Measurements from ENCODE around the gene PTPRN. TPM values are rescaled to one million over a fixed set of nuclear protein-coding genes. Genes with fewer than 3 reads are reported as not detected.

The PTPRN gene
- total RNA-seq, 1 donor from 2014 or later, result 0.58 TPM

- DNase-seq (ENCODE audit: low spot score) (no peak), ATAC-seq (no peak)
- intact Hi-C loops (cut with DNase I), result no loop called here
Observed at GRCh38 chr2:219252084-219252483, 57.1 kb downstream of the PTPRN start.

- no peak for ATAC-seq
- intact Hi-C loops (cut with DNase I), result no loop called here
- DNase-seq (ENCODE audit: low spot score), result no peak
Observed at GRCh38 chr2:219251656-219252055, 57.5 kb downstream of the PTPRN start.

- DNase-seq (ENCODE audit: low spot score) (no peak), ATAC-seq (no peak)
- intact Hi-C loops (cut with DNase I), result no loop called here
Observed at GRCh38 chr2:219250049-219250781, 59.0 kb downstream of the PTPRN start.

GRCh38 chr2:219249203-219249980 lies 59.8 kb downstream of the PTPRN start:
- peak; percentile 80 for DNase-seq (ENCODE audit: low spot score)
- intact Hi-C loops (cut with DNase I), result loop anchor here (10.0 kb wide), 1 partner anchor 1175 kb away; no protein-coding TSS in a partner anchor

GRCh38 chr2:219248845-219249202 lies 60.4 kb downstream of the PTPRN start:
- intact Hi-C loops (cut with DNase I), result loop anchor here (10.0 kb wide), 1 partner anchor 1174 kb away; no protein-coding TSS in a partner anchor
- DNase-seq (ENCODE audit: low spot score), result no peak
- no peak for ATAC-seq

More at GRCh38 chr2:219249203-219249980, 59.8 kb downstream of the PTPRN start:
- peak; percentile 10 for ATAC-seq

- intact Hi-C loops (cut with DNase I), result loop anchor here (10.0 kb wide), 1 partner anchor 1173 kb away; no protein-coding TSS in a partner anchor
- DNase-seq (ENCODE audit: low spot score), result no peak
- ATAC-seq, result no peak
Observed at GRCh38 chr2:219247678-219248642, 61.2 kb downstream of the PTPRN start.

GRCh38 chr2:219246559-219246958 lies 62.6 kb downstream of the PTPRN start:
- DNase-seq (ENCODE audit: low spot score) (no peak), ATAC-seq (no peak)
- intact Hi-C loops (cut with DNase I), result loop anchor here (10.0 kb wide), 1 partner anchor 1172 kb away; no protein-coding TSS in a partner anchor

GRCh38 chr2:219245899-219246230 lies 63.3 kb downstream of the PTPRN start:
- no peak for ATAC-seq
- intact Hi-C loops (cut with DNase I), result loop anchor here (1.0 to 10.0 kb wide), 2 partner anchors 21 to 1171 kb away; no protein-coding TSS in a partner anchor

GRCh38 chr2:219245148-219245898 lies 63.9 kb downstream of the PTPRN start, which contains the start of the genes GLB1L and STK16:
TSS of gene GLB1L (minus strand) at chr2:219245444. CDS start at chr2:219243573, 1,871 bp downstream.
TSS of gene STK16 (plus strand) at chr2:219245479. CDS start at chr2:219246000, 521 bp downstream.
- peak; percentile 97 for ATAC-seq
- DNase-seq (ENCODE audit: low spot score), result peak; percentile 98
- intact Hi-C loops (cut with DNase I), result loop anchor here (1.0 to 10.0 kb wide), 2 partner anchors 22 to 1171 kb away; no protein-coding TSS in a partner anchor

More at GRCh38 chr2:219245899-219246230, 63.3 kb downstream of the PTPRN start:
- no peak for DNase-seq (ENCODE audit: low spot score)

- no peak for ATAC-seq
- DNase-seq (ENCODE audit: low spot score), result no peak
- intact Hi-C loops (cut with DNase I), result loop anchor here (1.0 to 10.0 kb wide), 2 partner anchors 23 to 1170 kb away; no protein-coding TSS in a partner anchor
Observed at GRCh38 chr2:219244789-219245147, 64.4 kb downstream of the PTPRN start.

- DNase-seq (ENCODE audit: low spot score) (no peak), ATAC-seq (no peak)
- intact Hi-C loops (cut with DNase I), result loop anchor here (10.0 kb wide), 1 partner anchor 1169 kb away; no protein-coding TSS in a partner anchor
Observed at GRCh38 chr2:219243291-219243761, 65.9 kb downstream of the PTPRN start.

Small RNA genes within 50 kb of the gene (microRNA-seq; reads per million reads assigned to microRNA genes)
- gene MIR153-1, result 1.4 reads per million

Other genes with a start within 250 kb of the PTPRN start
- gene IHH, start 248.5 kb downstream of the PTPRN start, total RNA-seq, result 0.22 TPM
- gene NHEJ1, start 148.6 kb downstream of the PTPRN start, total RNA-seq, result 15.0 TPM
- 3.3 TPM for gene SLC23A3, start 139.4 kb downstream of the PTPRN start, total RNA-seq
- 55.8 TPM for gene CNPPD1, start 132.5 kb downstream of the PTPRN start, total RNA-seq
- 75.7 TPM for gene RETREG2, start 131.1 kb downstream of the PTPRN start, total RNA-seq
- gene ZFAND2B, start 102.6 kb downstream of the PTPRN start, total RNA-seq, result 40.8 TPM
- 32.6 TPM for gene ABCB6, start 90.4 kb downstream of the PTPRN start, total RNA-seq
- gene ATG9A, start 79.8 kb downstream of the PTPRN start, total RNA-seq, result 39.9 TPM
- gene ANKZF1, start 79.6 kb downstream of the PTPRN start, total RNA-seq, result 46.9 TPM
- gene GLB1L, start 64.0 kb downstream of the PTPRN start, total RNA-seq, result 4.2 TPM
- 16.5 TPM for gene STK16, start 63.9 kb downstream of the PTPRN start, total RNA-seq
- gene TUBA4B, start 56.2 kb downstream of the PTPRN start, total RNA-seq, result not detected
- gene TUBA4A, start 55.5 kb downstream of the PTPRN start, total RNA-seq, result 12.5 TPM
- gene DNAJB2, start 30.0 kb downstream of the PTPRN start, total RNA-seq, result 120 TPM
- not detected for gene RESP18, start 23.3 kb upstream of the PTPRN start, total RNA-seq
- gene DNPEP, start 78.5 kb upstream of the PTPRN start, total RNA-seq, result 41.8 TPM
- gene DES, start 109.0 kb upstream of the PTPRN start, total RNA-seq, result 1.4 TPM
- 7.2 TPM for gene SPEG, start 125.4 kb upstream of the PTPRN start, total RNA-seq
- gene GMPPA, start 189.5 kb upstream of the PTPRN start, total RNA-seq, result 25.9 TPM
- 0.31 TPM for gene ASIC4, start 205.1 kb upstream of the PTPRN start, total RNA-seq
- 33.4 TPM for gene CHPF, start 234.4 kb upstream of the PTPRN start, total RNA-seq
- 2.1 TPM for gene TMEM198, start 234.6 kb upstream of the PTPRN start, total RNA-seq